Measurements from ENCODE around the gene NLGN3. TPM values are rescaled to one million over a fixed set of nuclear protein-coding genes. Genes with fewer than 3 reads are reported as not detected.

NLGN3 gene
- polyA plus RNA-seq, 3 donors, result 0.05 to 0.80 TPM; not detected in 1

GRCh38 chrX:71191248-71191647, 46.6 kb downstream of the NLGN3 start:
- no peak overlapping the region for H3K4me3 Mint-ChIP-seq
- peaks cover 3 to 7% of the 10 kb centered on the region in 2 donors for H3K4me1 ChIP-seq (ENCODE audit: control insufficient read depth in 1 of 2, insufficient read depth in 2 of 2, low read length in 2 of 2)
- no peak overlapping the region for H3K9ac ChIP-seq (ENCODE audit: insufficient read depth, low read length, poor library complexity, severe bottlenecking)
- no peaks in the 10 kb centered on the region for H3K9me3 ChIP-seq (replicated peaks in 1 of 2; ENCODE audit: control insufficient read depth in 1 of 2, insufficient read depth in 1 of 2, low read length in 2 of 2)
- DNase-seq, result no peak
- H3K4me2 ChIP-seq (replicated peaks; ENCODE audit: extremely low read depth, low read length, poor library complexity, severe bottlenecking), result no peak overlapping the region
- TF ChIP-seq CTCF (IDR thresholded peaks at IDR 0.05), result no peak
- H3K4me3 ChIP-seq (replicated peaks in 1 of 3; ENCODE audit: low read depth in 2 of 3, low read length in 3 of 3), result no peak overlapping the region
- H3K27ac Mint-ChIP-seq, result peak overlapping the region in 4 of 7 donors; percentile 41 to 75 (median 72)
- H4K20me1 ChIP-seq (ENCODE audit: insufficient read depth, low read length), result peaks cover 3% of the 10 kb centered on the region
- H3K36me3 Mint-ChIP-seq, result peaks cover 10 to 11% of the 10 kb centered on the region in 2 donors
- H3K27me3 Mint-ChIP-seq (ENCODE audit: low read depth in 3 of 3), result no peaks in the 10 kb centered on the region
- intact Hi-C loops (cut with micrococcal nuclease), result loop anchor here in 1 of 2 donors (10.0 kb wide), 1 partner anchor 64 kb away; the partner anchor contains the start of gene ZMYM3
- no peaks in the 10 kb centered on the region for H3K27me3 ChIP-seq (ENCODE audit: control insufficient read depth in 2 of 2, insufficient read depth in 2 of 2, low read length in 2 of 2)
- no peaks in the 10 kb centered on the region for H3K36me3 ChIP-seq (replicated peaks in 1 of 2; ENCODE audit: control insufficient read depth in 1 of 2, insufficient read depth in 2 of 2, low read length in 2 of 2)
- H3K4me1 Mint-ChIP-seq, result peaks cover 18% of the 10 kb centered on the region
- no peak overlapping the region for H2AFZ ChIP-seq (ENCODE audit: insufficient read depth, low read depth, low read length, poor library complexity, severe bottlenecking)
- peak overlapping the region in 1 of 2 donors; percentile 26 for H3K27ac ChIP-seq (ENCODE audit: low read depth in 1 of 2, low read length in 2 of 2)
- H3K79me2 ChIP-seq (ENCODE audit: insufficient read depth, low read length), result peaks cover 41% of the 10 kb centered on the region
- H3K9me3 Mint-ChIP-seq, result peaks cover 0 to 2% (median 0%) of the 10 kb centered on the region in 7 donors

DNA sequence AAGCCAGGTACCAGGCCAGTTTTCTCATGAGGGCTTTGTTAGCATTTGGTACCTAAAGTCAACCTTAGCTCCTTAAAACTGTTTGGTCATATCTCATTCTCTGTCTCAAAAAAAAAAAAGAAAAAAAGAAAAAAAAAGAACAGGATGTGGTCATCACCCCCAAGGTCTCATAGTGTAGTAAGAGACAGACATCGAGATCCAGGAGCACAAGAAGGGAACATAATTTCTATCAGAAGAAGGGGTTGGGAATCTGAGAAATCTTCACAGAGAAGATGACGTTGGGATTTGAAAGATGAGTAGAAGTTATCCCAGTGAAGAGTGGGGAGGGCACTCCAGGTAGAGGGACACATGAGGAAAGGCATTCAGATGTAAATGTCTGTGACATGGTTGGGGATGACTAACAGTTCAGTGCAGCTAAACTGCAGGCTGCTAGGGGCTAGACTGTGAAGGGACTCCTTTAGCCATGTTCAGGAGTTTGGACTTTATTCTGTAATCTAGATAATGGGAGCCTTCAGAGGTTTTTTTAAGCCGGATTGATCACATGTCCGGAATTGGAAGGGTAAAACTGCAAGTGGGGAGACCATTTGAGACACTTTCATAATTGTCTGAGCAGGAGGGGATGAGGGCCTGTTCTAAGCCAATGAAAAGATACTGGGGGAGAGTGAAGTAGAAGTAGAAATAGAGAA, 51.5 kb downstream of the NLGN3 start:
- Histone ChIP-seq H2AFZ (ENCODE audit: insufficient read depth, low read depth, low read length, poor library complexity, severe bottlenecking) (peak overlapping the region; percentile 40), H3K4me2 (replicated peaks; ENCODE audit: extremely low read depth, low read length, poor library complexity, severe bottlenecking) (peak overlapping the region; percentile 74)

More for the DNA sequence above, 51.5 kb downstream of the NLGN3 start:
- Mint-ChIP-seq H3K27me3 (ENCODE audit: low read depth in 3 of 3) (no peaks in the 10 kb centered on the region), H3K4me3 (peak overlapping the region; percentile 67 to 91), H3K27ac (peak overlapping the region in 6 of 7 donors; percentile 38 to 91 (median 76)), H3K9me3 (peaks cover 0 to 1% (median 0%) of the 10 kb centered on the region in 7 donors), H3K4me1 (peaks cover 32% of the 10 kb centered on the region), H3K36me3 (peaks cover 5 to 6% of the 10 kb centered on the region in 2 donors)
- H3K27me3 ChIP-seq (ENCODE audit: control insufficient read depth in 2 of 2, insufficient read depth in 2 of 2, low read length in 2 of 2), result no peaks in the 10 kb centered on the region
- H3K9ac ChIP-seq (ENCODE audit: insufficient read depth, low read length, poor library complexity, severe bottlenecking), result peak overlapping the region; percentile 11
- TF ChIP-seq CTCF (IDR thresholded peaks at IDR 0.05), result no peak
- intact Hi-C loops (cut with micrococcal nuclease), result loop anchor here in 1 of 2 donors (10.0 kb wide), 1 partner anchor 59 kb away; the partner anchor contains the start of gene ZMYM3
- H4K20me1 ChIP-seq (ENCODE audit: insufficient read depth, low read length), result no peaks in the 10 kb centered on the region
- no CpG with 5 or more reads among the region's 4 CpGs for WGBS (ENCODE audit: insufficient coverage)
- H3K36me3 ChIP-seq (replicated peaks in 1 of 2; ENCODE audit: control insufficient read depth in 1 of 2, insufficient read depth in 2 of 2, low read length in 2 of 2), result no peaks in the 10 kb centered on the region
- H3K79me2 ChIP-seq (ENCODE audit: insufficient read depth, low read length), result peaks cover 47% of the 10 kb centered on the region
- H3K27ac ChIP-seq (ENCODE audit: low read depth in 1 of 2, low read length in 2 of 2), result peak overlapping the region in 1 of 2 donors; percentile 70
- no peaks in the 10 kb centered on the region for H3K9me3 ChIP-seq (replicated peaks in 1 of 2; ENCODE audit: control insufficient read depth in 1 of 2, insufficient read depth in 1 of 2, low read length in 2 of 2)
- H3K4me3 ChIP-seq (replicated peaks in 1 of 3; ENCODE audit: low read depth in 2 of 3, low read length in 3 of 3), result peak overlapping the region in 2 of 3 experiments; percentile 66 to 80
- DNase-seq, result no peak
- H3K4me1 ChIP-seq (ENCODE audit: control insufficient read depth in 1 of 2, insufficient read depth in 2 of 2, low read length in 2 of 2), result peaks cover 16 to 22% of the 10 kb centered on the region in 2 donors
